ENCODE data around the gene KRT6A. TPM values are rescaled to one million over a fixed set of nuclear protein-coding genes. Genes with fewer than 3 reads are reported as not detected.

KRT6A gene
- total and polyA plus RNA-seq, 2 of the 8 experiments (the other 6 are each of a cell fraction or from before 2014, with no cell fraction given), result 0.11 TPM; not detected in 1

- TF ChIP-seq SIN3A (conservative IDR thresholded peaks at IDR 0.05 in 1 of 2, IDR thresholded peaks at IDR 0.05 in 1 of 2; ENCODE audit: low read depth in 1 of 2, low read length in 2 of 2) (no peak), ASH2L (IDR thresholded peaks at IDR 0.05; ENCODE audit: low read length) (no peak), SAP30 (IDR thresholded peaks at IDR 0.05; ENCODE audit: insufficient read depth, insufficient replicate concordance, low read length) (no peak), EZH2 (IDR thresholded peaks at IDR 0.05; ENCODE audit: low read depth, low read length, severe bottlenecking) (no peak), SIX5 (IDR thresholded peaks at IDR 0.05; ENCODE audit: low read depth, low read length) (no peak), KDM5A (IDR thresholded peaks at IDR 0.05; ENCODE audit: low read length) (no peak), BRCA1 (IDR thresholded peaks at IDR 0.05; ENCODE audit: low read depth, low read length) (no peak), POLR2A (IDR thresholded peaks at IDR 0.05; ENCODE audit: control extremely low read depth in 1 of 2, low read depth in 2 of 2, low read length in 2 of 2) (no peak), CREB1 (IDR thresholded peaks at IDR 0.05) (no peak)
Measured at GRCh38 chr12:52440821-52441319, 52.2 kb downstream of the KRT6A start (continued).
